ENCODE data around the gene ETV6. TPM values are rescaled to one million over a fixed set of nuclear protein-coding genes. Genes with fewer than 3 reads are reported as not detected.

ETV6 gene
- total and polyA plus RNA-seq, 2 of the 8 experiments (the other 6 are each of a cell fraction or from before 2014, with no cell fraction given), result 5.5 to 23.9 TPM

- TF ChIP-seq, protein P1, sequence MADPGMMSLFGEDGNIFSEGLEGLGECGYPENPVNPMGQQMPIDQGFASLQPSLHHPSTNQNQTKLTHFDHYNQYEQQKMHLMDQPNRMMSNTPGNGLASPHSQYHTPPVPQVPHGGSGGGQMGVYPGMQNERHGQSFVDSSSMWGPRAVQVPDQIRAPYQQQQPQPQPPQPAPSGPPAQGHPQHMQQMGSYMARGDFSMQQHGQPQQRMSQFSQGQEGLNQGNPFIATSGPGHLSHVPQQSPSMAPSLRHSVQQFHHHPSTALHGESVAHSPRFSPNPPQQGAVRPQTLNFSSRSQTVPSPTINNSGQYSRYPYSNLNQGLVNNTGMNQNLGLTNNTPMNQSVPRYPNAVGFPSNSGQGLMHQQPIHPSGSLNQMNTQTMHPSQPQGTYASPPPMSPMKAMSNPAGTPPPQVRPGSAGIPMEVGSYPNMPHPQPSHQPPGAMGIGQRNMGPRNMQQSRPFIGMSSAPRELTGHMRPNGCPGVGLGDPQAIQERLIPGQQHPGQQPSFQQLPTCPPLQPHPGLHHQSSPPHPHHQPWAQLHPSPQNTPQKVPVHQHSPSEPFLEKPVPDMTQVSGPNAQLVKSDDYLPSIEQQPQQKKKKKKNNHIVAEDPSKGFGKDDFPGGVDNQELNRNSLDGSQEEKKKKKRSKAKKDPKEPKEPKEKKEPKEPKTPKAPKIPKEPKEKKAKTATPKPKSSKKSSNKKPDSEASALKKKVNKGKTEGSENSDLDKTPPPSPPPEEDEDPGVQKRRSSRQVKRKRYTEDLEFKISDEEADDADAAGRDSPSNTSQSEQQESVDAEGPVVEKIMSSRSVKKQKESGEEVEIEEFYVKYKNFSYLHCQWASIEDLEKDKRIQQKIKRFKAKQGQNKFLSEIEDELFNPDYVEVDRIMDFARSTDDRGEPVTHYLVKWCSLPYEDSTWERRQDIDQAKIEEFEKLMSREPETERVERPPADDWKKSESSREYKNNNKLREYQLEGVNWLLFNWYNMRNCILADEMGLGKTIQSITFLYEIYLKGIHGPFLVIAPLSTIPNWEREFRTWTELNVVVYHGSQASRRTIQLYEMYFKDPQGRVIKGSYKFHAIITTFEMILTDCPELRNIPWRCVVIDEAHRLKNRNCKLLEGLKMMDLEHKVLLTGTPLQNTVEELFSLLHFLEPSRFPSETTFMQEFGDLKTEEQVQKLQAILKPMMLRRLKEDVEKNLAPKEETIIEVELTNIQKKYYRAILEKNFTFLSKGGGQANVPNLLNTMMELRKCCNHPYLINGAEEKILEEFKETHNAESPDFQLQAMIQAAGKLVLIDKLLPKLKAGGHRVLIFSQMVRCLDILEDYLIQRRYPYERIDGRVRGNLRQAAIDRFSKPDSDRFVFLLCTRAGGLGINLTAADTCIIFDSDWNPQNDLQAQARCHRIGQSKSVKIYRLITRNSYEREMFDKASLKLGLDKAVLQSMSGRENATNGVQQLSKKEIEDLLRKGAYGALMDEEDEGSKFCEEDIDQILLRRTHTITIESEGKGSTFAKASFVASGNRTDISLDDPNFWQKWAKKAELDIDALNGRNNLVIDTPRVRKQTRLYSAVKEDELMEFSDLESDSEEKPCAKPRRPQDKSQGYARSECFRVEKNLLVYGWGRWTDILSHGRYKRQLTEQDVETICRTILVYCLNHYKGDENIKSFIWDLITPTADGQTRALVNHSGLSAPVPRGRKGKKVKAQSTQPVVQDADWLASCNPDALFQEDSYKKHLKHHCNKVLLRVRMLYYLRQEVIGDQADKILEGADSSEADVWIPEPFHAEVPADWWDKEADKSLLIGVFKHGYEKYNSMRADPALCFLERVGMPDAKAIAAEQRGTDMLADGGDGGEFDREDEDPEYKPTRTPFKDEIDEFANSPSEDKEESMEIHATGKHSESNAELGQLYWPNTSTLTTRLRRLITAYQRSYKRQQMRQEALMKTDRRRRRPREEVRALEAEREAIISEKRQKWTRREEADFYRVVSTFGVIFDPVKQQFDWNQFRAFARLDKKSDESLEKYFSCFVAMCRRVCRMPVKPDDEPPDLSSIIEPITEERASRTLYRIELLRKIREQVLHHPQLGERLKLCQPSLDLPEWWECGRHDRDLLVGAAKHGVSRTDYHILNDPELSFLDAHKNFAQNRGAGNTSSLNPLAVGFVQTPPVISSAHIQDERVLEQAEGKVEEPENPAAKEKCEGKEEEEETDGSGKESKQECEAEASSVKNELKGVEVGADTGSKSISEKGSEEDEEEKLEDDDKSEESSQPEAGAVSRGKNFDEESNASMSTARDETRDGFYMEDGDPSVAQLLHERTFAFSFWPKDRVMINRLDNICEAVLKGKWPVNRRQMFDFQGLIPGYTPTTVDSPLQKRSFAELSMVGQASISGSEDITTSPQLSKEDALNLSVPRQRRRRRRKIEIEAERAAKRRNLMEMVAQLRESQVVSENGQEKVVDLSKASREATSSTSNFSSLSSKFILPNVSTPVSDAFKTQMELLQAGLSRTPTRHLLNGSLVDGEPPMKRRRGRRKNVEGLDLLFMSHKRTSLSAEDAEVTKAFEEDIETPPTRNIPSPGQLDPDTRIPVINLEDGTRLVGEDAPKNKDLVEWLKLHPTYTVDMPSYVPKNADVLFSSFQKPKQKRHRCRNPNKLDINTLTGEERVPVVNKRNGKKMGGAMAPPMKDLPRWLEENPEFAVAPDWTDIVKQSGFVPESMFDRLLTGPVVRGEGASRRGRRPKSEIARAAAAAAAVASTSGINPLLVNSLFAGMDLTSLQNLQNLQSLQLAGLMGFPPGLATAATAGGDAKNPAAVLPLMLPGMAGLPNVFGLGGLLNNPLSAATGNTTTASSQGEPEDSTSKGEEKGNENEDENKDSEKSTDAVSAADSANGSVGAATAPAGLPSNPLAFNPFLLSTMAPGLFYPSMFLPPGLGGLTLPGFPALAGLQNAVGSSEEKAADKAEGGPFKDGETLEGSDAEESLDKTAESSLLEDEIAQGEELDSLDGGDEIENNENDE (IDR thresholded peaks at IDR 0.05; ENCODE audit: insufficient replicate concordance, low read length), result no peak
- TF ChIP-seq RBBP5 (IDR thresholded peaks at IDR 0.05; ENCODE audit: borderline replicate concordance, low read depth, low read length) (no peak), KDM4A (IDR thresholded peaks at IDR 0.05; ENCODE audit: low read depth, low read length, severe bottlenecking) (no peak), BCL11A (IDR thresholded peaks at IDR 0.05; ENCODE audit: low read depth in 2 of 2, low read length in 2 of 2) (no peak), NANOG (IDR thresholded peaks at IDR 0.05; ENCODE audit: insufficient read depth, low read depth, low read length, poor library complexity, severe bottlenecking) (no peak), POLR2A (IDR thresholded peaks at IDR 0.05; ENCODE audit: control extremely low read depth in 1 of 2, low read depth in 2 of 2, low read length in 2 of 2) (no peak), TEAD4 (IDR thresholded peaks at IDR 0.05; ENCODE audit: low read depth, low read length) (no peak), BRCA1 (IDR thresholded peaks at IDR 0.05; ENCODE audit: low read depth, low read length) (no peak), SAP30 (IDR thresholded peaks at IDR 0.05; ENCODE audit: insufficient read depth, insufficient replicate concordance, low read length) (no peak), TAF7 (optimal IDR thresholded peaks at IDR 0.05; ENCODE audit: borderline replicate concordance, low read depth, low read length) (no peak), RXRA (IDR thresholded peaks at IDR 0.05; ENCODE audit: insufficient read depth, low read depth, low read length) (no peak)
Measured at GRCh38 chr12:11741434-11742092, 92.1 kb downstream of the ETV6 start (continued).

Measured in H1 (cell line).